GM12878 (cell line): ENCODE results near the gene CERK. TPM values are rescaled to one million over a fixed set of nuclear protein-coding genes. Genes with fewer than 3 reads are reported as not detected.

Experiments
- ATAC-seq: fragments of 200-7000 bp; cut with Tn5 transposase; 3 replicates; pipeline ENCODE4 v1.9.1; 2020; ENCODE audit warnings: mild to moderate bottlenecking, moderate library complexity
- BruUV-seq: library from RNA; stranded (reverse); fragments of 400-500 nt; replicated peaks from 2 replicates; lab custom pipeline; 2021; lab: Mats Ljungman, UMichigan
- CTCF ChIA-PET: fragments of 300-600 bp; sonication (Branson Sonifier 250); formaldehyde crosslinking; extraction: SDS; loops from one replicate; lab custom pipeline; 2021; ENCODE audit warnings: inconsistent platforms; lab: Yijun Ruan, JAX
- POLR2A ChIA-PET: fragments of 350-600 bp; formaldehyde crosslinking; extraction: SDS; loops from one replicate; lab custom pipeline; 2021; ENCODE audit warnings: inconsistent platforms; lab: Charles Lee
- RAD21 ChIA-PET: fragments of 300-600 bp; sonication (Branson Sonifier 250); formaldehyde crosslinking; loops from one replicate; lab custom pipeline; 2023; ENCODE audit warnings: antibody characterized with exemption; ENCODE audit not compliant: unreplicated experiment; lab: Charles Lee
- SMC1A ChIA-PET: fragments of 300-600 bp; sonication (Branson Sonifier 250); formaldehyde crosslinking; loops from one replicate; lab custom pipeline; 2023; ENCODE audit not compliant: unreplicated experiment, uncharacterized antibody; lab: Charles Lee
- DNase-seq: peaks from one replicate; pipeline ENCODE4 v3.0.0-alpha.2; 2011; ENCODE audit warnings: low read depth, low spot score
- FAIRE-seq: peaks from 3 replicates; lab custom pipeline; 2011; peaks lifted over from hg19 to GRCh38; lab: Jason Lieb, UNC
- H2AFZ ChIP-seq: 2 replicates; pipeline ENCODE4 v1.6.0; 2011; ENCODE audit warnings: low read depth, low read length, control low read depth; ENCODE audit not compliant: control insufficient read depth
- H3K27ac ChIP-seq: 2 replicates; pipeline ENCODE4 v1.5.1; 2011; ENCODE audit warnings: control low read depth; ENCODE audit not compliant: control insufficient read depth, insufficient read depth
- H3K27me3 ChIP-seq, 2 experiments: replicated peaks in 1 of 2; 2 replicates each; pipeline versions ENCODE4 v1.6.0 to v1.6.1; 2011; ENCODE audit warnings: low read length in 1 of 2; ENCODE audit not compliant: control insufficient read depth in 2 of 2, insufficient read depth in 2 of 2
- H3K36me3 ChIP-seq, 2 experiments: 2 replicates each; pipeline ENCODE4 v1.5.1; 2011; ENCODE audit warnings: low read length in 1 of 2; ENCODE audit not compliant: control insufficient read depth in 2 of 2, insufficient read depth in 2 of 2
- H3K4me1 ChIP-seq: 2 replicates; pipeline ENCODE4 v1.6.1; 2011; ENCODE audit warnings: mild to moderate bottlenecking, low read length, moderate library complexity, mixed read lengths; ENCODE audit not compliant: control insufficient read depth, insufficient read depth
- H3K4me2 ChIP-seq: 2 replicates; pipeline ENCODE4 v1.6.0; 2011; ENCODE audit warnings: control low read depth; ENCODE audit not compliant: control insufficient read depth, insufficient read depth
- H3K4me3 ChIP-seq: fragments of 200-600 bp; sonication (generic); 2 replicates; pipeline ENCODE4 v1.5.1; 2016
- H3K79me2 ChIP-seq: 2 replicates; pipeline ENCODE4 v1.6.0; 2011; ENCODE audit warnings: low read length; ENCODE audit not compliant: control insufficient read depth, insufficient read depth
- H3K9ac ChIP-seq: 2 replicates; pipeline ENCODE4 v1.8.0; 2011; ENCODE audit warnings: low read length, control low read depth, mixed read lengths; ENCODE audit not compliant: control insufficient read depth, insufficient read depth
- H3K9me3 ChIP-seq: replicated peaks from 3 replicates; pipeline ENCODE4 v1.5.1; 2011; ENCODE audit warnings: mild to moderate bottlenecking, low read length; ENCODE audit not compliant: control insufficient read depth, insufficient read depth
- H4K20me1 ChIP-seq: 2 replicates; pipeline ENCODE4 v1.6.0; 2011; ENCODE audit not compliant: control insufficient read depth, insufficient read depth
- ASH2L ChIP-seq: fragments of 300-600, 200-600 bp; sonication (generic); IDR thresholded peaks from 2 replicates; pipeline ENCODE4 v1.6.1; 2017; ENCODE audit warnings: low read depth, mild to moderate bottlenecking, borderline replicate concordance
- CREB1 ChIP-seq: IDR thresholded peaks from 2 replicates; pipeline ENCODE4 v1.6.1; 2012; ENCODE audit warnings: low read depth, mild to moderate bottlenecking, inconsistent platforms
- E2F8 ChIP-seq: fragments of 450-650 bp; IDR thresholded peaks from 2 replicates; pipeline ENCODE4 v1.6.1; 2018; ENCODE audit warnings: mild to moderate bottlenecking, low read depth, moderate library complexity; ENCODE audit not compliant: partially characterized antibody
- HSF1 ChIP-seq: fragments of 150-350 bp; IDR thresholded peaks from 2 replicates; pipeline ENCODE4 v1.6.1; 2014; ENCODE audit warnings: mild to moderate bottlenecking, low read depth, low read length
- IKZF1 ChIP-seq: fragments of 450-650 bp; conservative IDR thresholded peaks from 2 replicates; pipeline ENCODE4 v1.6.1; 2017; ENCODE audit warnings: antibody characterized with exemption, mild to moderate bottlenecking
- KAT2A ChIP-seq: conservative IDR thresholded peaks from 2 replicates; pipeline ENCODE4 v1.6.1; 2011; ENCODE audit warnings: low read depth, low read length; ENCODE audit not compliant: control insufficient read depth
- NBN ChIP-seq: fragments of 450-650 bp; IDR thresholded peaks from 2 replicates; pipeline ENCODE4 v1.6.1; 2016
- PKNOX1 ChIP-seq: fragments of 450-650 bp; IDR thresholded peaks from 2 replicates; pipeline ENCODE4 v1.6.1; 2016; ENCODE audit warnings: mild to moderate bottlenecking
- ZNF24 ChIP-seq: fragments of 450-650 bp; IDR thresholded peaks from 2 replicates; pipeline ENCODE4 v1.6.1; 2017; ENCODE audit warnings: antibody characterized with exemption, mild to moderate bottlenecking
- ZNF274 ChIP-seq: IDR thresholded peaks from one replicate; pipeline ENCODE4 v1.8.0; 2011; ENCODE audit not compliant: insufficient read length, insufficient read depth
- ZNF622 ChIP-seq: fragments of 450-650 bp; IDR thresholded peaks from 2 replicates; pipeline ENCODE4 v1.6.1; 2017; ENCODE audit warnings: mild to moderate bottlenecking, inconsistent platforms
- WGBS: methylation state at CpG from one replicate; pipeline ENCODE4 v1.1.6; 2016; ENCODE audit warnings: low lambda C conversion rate; ENCODE audit not compliant: insufficient replicate concordance, insufficient coverage; ENCODE audit errors: missing lambda C conversion rate; 5-methylcytosine and 5-hydroxymethylcytosine counted together
- in situ Hi-C: fragments of 300-500 bp; cut with MboI; formaldehyde crosslinking; loops from 9 replicates; pipeline ENCODE4 v1.14.3; 2018; ENCODE audit warnings: mixed read lengths
- intact Hi-C: fragments of 100-400 bp; cut with micrococcal nuclease; formaldehyde crosslinking; loops from one replicate; pipeline ENCODE4 v1.14.2; 2022; ENCODE audit not compliant: unreplicated experiment
- polyA plus RNA-seq, 11 experiments: library from polyadenylated mRNA; depleted of rRNA in 4 of 11; unstranded in 6 of 11; stranded (reverse) in 5 of 11; fragments of >200 nt; fragmentation: Nextera tagmentation in 4 of 11; fragmentation: Illumina TruSeq in 1 of 11; extraction: Ambion mirVana in 4 of 11; extraction: Trizol in 1 of 11; gene quantifications; 1 replicate in 1 of 11; 2 replicates in 10 of 11; pipeline versions ENCODE4 v1.2.1 to v1.2.3, GENCODE V29; 2011 to 2016; ENCODE audit warnings: inconsistent platforms in 2 of 11, missing spikeins in 2 of 11, low read depth in 1 of 11
- total RNA-seq, 4 experiments: library from RNA; depleted of rRNA in 3 of 4; stranded (reverse); fragments of >200 nt in 3 of 4; fragmentation: Illumina TruSeq in 1 of 4; extraction: Trizol in 1 of 4; gene quantifications; 2 replicates each; pipeline versions ENCODE4 v1.2.1 to v1.2.3, GENCODE V29; 2013 to 2021

Gene CERK
- total and polyA plus RNA-seq, 10 of the 15 experiments (the other 5 are each of a cell fraction or from before 2014, with no cell fraction given): 4.0 to 41.1 (median 30.2) TPM

GRCh38 chr22:46727813-46728364 is 10.2 kb downstream of the CERK start:
- TF ChIP-seq E2F8 (no peak), ZNF274 (no peak), KAT2A (no peak), IKZF1 (no peak), ZNF622 (no peak), PKNOX1 (no peak), NBN (no peak), CREB1 (no peak), HSF1 (no peak), ZNF24 (no peak), ASH2L (no peak)
- POLR2A ChIA-PET: no interaction called here
- H3K9ac ChIP-seq: no peak overlapping the region
- H3K9me3 ChIP-seq: no peaks in the 10 kb centered on the region
- H4K20me1 ChIP-seq: peaks cover 3% of the 10 kb centered on the region; the same call in 1 of the 2 replicates
- CTCF ChIA-PET: interaction anchor here (0.6 to 1.6 kb wide), 2 partner anchors 31 to 32 kb away, joined by 3 to 5 read pairs; no protein-coding TSS in a partner anchor
- H3K4me3 ChIP-seq: no peak overlapping the region
- BruUV-seq: no TSS peak
- DNase-seq (no peak), FAIRE-seq (no peak), ATAC-seq (no peak)
- WGBS: 94% methylated on average over 16 of the region's 19 CpGs
- no peak overlapping the region for H3K27ac ChIP-seq
- RAD21 ChIA-PET: no interaction called here
- peaks cover 12% of the 10 kb centered on the region for H3K4me1 ChIP-seq
- H3K27me3 ChIP-seq: no peaks in the 10 kb centered on the region
- in situ Hi-C loops (no loop called here), intact Hi-C loops (no loop called here)
- H3K4me2 ChIP-seq: no peak overlapping the region
- peaks cover 13% of the 10 kb centered on the region for H3K79me2 ChIP-seq
- SMC1A ChIA-PET: no interaction called here
- no peak overlapping the region for H2AFZ ChIP-seq
- peaks cover 3 to 13% of the 10 kb centered on the region in 2 experiments; a peak in 3 of 4 replicates for H3K36me3 ChIP-seq
